ENCODE results near the gene SLC9B1. TPM values are rescaled to one million over a fixed set of nuclear protein-coding genes. Genes with fewer than 3 reads are reported as not detected.

The SLC9B1 gene
- total and polyA plus RNA-seq, 2 of the 8 experiments (the other 6 are each of a cell fraction or from before 2014, with no cell fraction given), result 0.08 to 0.19 TPM

DNA sequence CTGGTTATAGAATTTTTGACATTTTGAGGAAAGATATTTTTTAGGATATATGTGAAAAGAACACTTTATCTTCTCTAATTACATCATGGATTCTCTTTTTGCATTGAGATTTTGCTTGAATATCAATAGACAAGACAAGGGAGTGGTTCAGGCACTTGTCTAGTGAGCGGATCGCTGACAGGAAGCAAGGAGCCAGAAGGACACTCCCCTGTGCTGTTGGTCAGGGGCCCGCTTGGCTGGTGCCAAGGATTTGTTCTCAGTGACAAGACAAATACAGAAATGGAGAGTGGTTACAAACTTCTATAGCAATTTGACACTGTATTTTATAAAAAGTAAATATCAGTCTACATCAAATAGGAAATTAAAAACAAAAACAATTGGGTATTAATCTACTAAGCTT, 60.0 kb downstream of the SLC9B1 start:
- H3K36me3 ChIP-seq (ENCODE audit: control insufficient read depth in 2 of 4, insufficient read depth in 4 of 4, low read length in 3 of 4), result no peaks in the 10 kb centered on the region
- no peak overlapping the region for H3K27ac ChIP-seq (ENCODE audit: low read depth, low read length)
- H3K9me3 ChIP-seq (ENCODE audit: insufficient read depth in 2 of 2, low read depth in 1 of 2, low read length in 1 of 2), result no peaks in the 10 kb centered on the region
- no peak overlapping the region for H4K8ac ChIP-seq (ENCODE audit: extremely low read depth, insufficient read depth, low read length)
- H2BK120ac ChIP-seq (replicated peaks; ENCODE audit: low read depth, low read length), result no peak overlapping the region
- ChIA-PET POLR2A (ENCODE audit: partially characterized antibody) (no interaction called here), CTCF (ENCODE audit: partially characterized antibody) (no interaction called here)
- no peak overlapping the region for H4K91ac ChIP-seq (replicated peaks; ENCODE audit: insufficient read length, low read length)
- no peak overlapping the region for H2BK20ac ChIP-seq (ENCODE audit: low read length)
- no peak overlapping the region for H3K4me2 ChIP-seq (ENCODE audit: insufficient read depth in 1 of 2, low read depth in 2 of 2, low read length in 2 of 2)
- no peak overlapping the region for H2BK12ac ChIP-seq (ENCODE audit: low read depth, low read length)
- H3K27me3 ChIP-seq (replicated peaks in 1 of 4; ENCODE audit: control insufficient read depth in 3 of 4, extremely low read depth in 1 of 4, insufficient read depth in 3 of 4, low read length in 3 of 4), result no peaks in the 10 kb centered on the region
- FAIRE-seq (no peak), DNase-seq (ENCODE audit: low read depth in 1 of 2, low spot score in 2 of 2) (no peak)
- no peaks in the 10 kb centered on the region for H3K23me2 ChIP-seq (ENCODE audit: low read depth, low read length)
- H2BK5ac ChIP-seq (ENCODE audit: low read depth, low read length), result no peak overlapping the region
- no peaks in the 10 kb centered on the region for H3K79me1 ChIP-seq (ENCODE audit: low read depth, low read length)
- no peak overlapping the region for H2AK5ac ChIP-seq (ENCODE audit: low read depth, low read length)
- H3K4me1 ChIP-seq (replicated peaks in 1 of 4; ENCODE audit: control insufficient read depth in 3 of 4, insufficient read depth in 4 of 4, low read length in 3 of 4), result no peaks in the 10 kb centered on the region
- H3K23ac ChIP-seq (ENCODE audit: insufficient read length), result no peak overlapping the region
- H4K20me1 ChIP-seq (replicated peaks in 1 of 2; ENCODE audit: control insufficient read depth in 1 of 2, insufficient read depth in 2 of 2, low read length in 2 of 2), result no peaks in the 10 kb centered on the region
- H2BK15ac ChIP-seq (ENCODE audit: low read length), result no peak overlapping the region
- 80% methylated on average over 3 of the region's 3 CpGs; no CpG with 5 or more reads in 1 of the 2 experiments for WGBS, 2 experiments (ENCODE audit: extremely low coverage in 1 of 2, insufficient coverage in 1 of 2, insufficient read length in 1 of 2, insufficient replicate concordance in 2 of 2, low coverage in 1 of 2, low lambda C conversion rate in 2 of 2, missing lambda C conversion rate in 1 of 2)
- no peak overlapping the region for H2AFZ ChIP-seq (ENCODE audit: low read length)
- no peak overlapping the region for H4K5ac ChIP-seq (ENCODE audit: insufficient read length, low read depth, low read length)
- no peak overlapping the region for H3K4ac ChIP-seq (replicated peaks; ENCODE audit: insufficient read length, low read depth, low read length)
- no peaks in the 10 kb centered on the region for H3K79me2 ChIP-seq (ENCODE audit: control insufficient read depth in 1 of 2, insufficient read depth in 2 of 2, low read length in 2 of 2)
- H3K56ac ChIP-seq (replicated peaks; ENCODE audit: insufficient read length, low read depth, low read length), result no peak overlapping the region
- H3K18ac ChIP-seq (ENCODE audit: extremely low read depth, low read length), result no peak overlapping the region
- H3K14ac ChIP-seq (ENCODE audit: insufficient read length), result no peak overlapping the region
- no peak overlapping the region for H3K4me3 ChIP-seq (ENCODE audit: extremely low read depth in 1 of 4, insufficient read depth in 2 of 4, low read depth in 3 of 4, low read length in 4 of 4)
- no peak overlapping the region for H3K9ac ChIP-seq (replicated peaks in 1 of 4; ENCODE audit: extremely low read depth in 1 of 4, low read depth in 3 of 4, low read length in 3 of 4)
- no peak for TF ChIP-seq KDM1A (IDR thresholded peaks at IDR 0.05; ENCODE audit: borderline replicate concordance, low read length)
- TF ChIP-seq SUZ12 (IDR thresholded peaks at IDR 0.05; ENCODE audit: low read length), result no peak
- TF ChIP-seq JUN (IDR thresholded peaks at IDR 0.05; ENCODE audit: low read depth, low read length), result no peak
- TF ChIP-seq SAP30 (IDR thresholded peaks at IDR 0.05; ENCODE audit: insufficient read depth, insufficient replicate concordance, low read length), result no peak
- TF ChIP-seq, protein P1, sequence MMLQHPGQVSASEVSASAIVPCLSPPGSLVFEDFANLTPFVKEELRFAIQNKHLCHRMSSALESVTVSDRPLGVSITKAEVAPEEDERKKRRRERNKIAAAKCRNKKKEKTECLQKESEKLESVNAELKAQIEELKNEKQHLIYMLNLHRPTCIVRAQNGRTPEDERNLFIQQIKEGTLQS (IDR thresholded peaks at IDR 0.05; ENCODE audit: insufficient read depth, low read depth, low read length), result no peak
- no peak for TF ChIP-seq RBBP5 (IDR thresholded peaks at IDR 0.05; ENCODE audit: borderline replicate concordance, low read depth, low read length)
- no peak for TF ChIP-seq CHD1 (IDR thresholded peaks at IDR 0.05; ENCODE audit: low read depth, low read length)
- TF ChIP-seq SIX5 (IDR thresholded peaks at IDR 0.05; ENCODE audit: low read depth, low read length), result no peak
- no peak for TF ChIP-seq SP2 (IDR thresholded peaks at IDR 0.05; ENCODE audit: low read length)
- TF ChIP-seq ASH2L (IDR thresholded peaks at IDR 0.05; ENCODE audit: low read length), result no peak
- TF ChIP-seq CBX8 (IDR thresholded peaks at IDR 0.05; ENCODE audit: borderline replicate concordance, low read depth, low read length), result no peak
- TF ChIP-seq BACH1 (IDR thresholded peaks at IDR 0.05; ENCODE audit: low read length), result no peak
- TF ChIP-seq CREB1 (IDR thresholded peaks at IDR 0.05), result no peak
- TF ChIP-seq POLR2AphosphoS5 (IDR thresholded peaks at IDR 0.05; ENCODE audit: low read depth, low read length), result no peak
- TF ChIP-seq RNF2 (IDR thresholded peaks at IDR 0.05; ENCODE audit: borderline replicate concordance, low read depth, low read length, missing control alignments, poor library complexity, severe bottlenecking), result no peak

Measured in H1 (cell line).